SK-N-SH (cell line): ENCODE data around the gene ADAMTS17. TPM values are rescaled to one million over a fixed set of nuclear protein-coding genes. Genes with fewer than 3 reads are reported as not detected.

Experiments used
- CTCF ChIA-PET: fragments of 300-600, 350-600 bp; formaldehyde crosslinking; extraction: SDS; loops from one replicate; lab custom pipeline; 2021; lab: Yijun Ruan, JAX
- POLR2A ChIA-PET: fragments of 350-600 bp; sonication (Branson Sonifier 250); formaldehyde crosslinking; extraction: SDS; loops from one replicate; lab custom pipeline; 2020; ENCODE audit warnings: antibody characterized with exemption, inconsistent platforms; lab: Yijun Ruan, JAX
- DNase-seq: peaks from one replicate; pipeline ENCODE4 v3.0.0; 2012
- H2AFZ ChIP-seq: fragments of 200-600 bp; sonication (generic); 2 replicates; pipeline ENCODE4 v1.8.1; 2016; ENCODE audit warnings: antibody characterized with exemption, mild to moderate bottlenecking, low read depth
- H3F3A ChIP-seq: fragments of 200-600 bp; sonication (generic); replicated peaks from 2 replicates; pipeline ENCODE3; 2016; ENCODE audit warnings: antibody characterized with exemption, mild to moderate bottlenecking; ENCODE audit not compliant: insufficient read depth
- H3K27ac ChIP-seq, 2 experiments: fragments of 200-500 bp in 1 of 2; fragments of 200-600 bp in 1 of 2; sonication (Bioruptor generic) in 1 of 2; sonication (generic), shearing (Covaris generic) in 1 of 2; 2 replicates each; pipeline versions ENCODE4 v1.5.1 to v1.6.1; 2014 to 2016; ENCODE audit warnings: low read depth in 2 of 2, inconsistent platforms in 1 of 2, low read length in 1 of 2, mild to moderate bottlenecking in 1 of 2, mixed read lengths in 1 of 2
- H3K27me3 ChIP-seq: fragments of 200-600 bp; sonication (generic), shearing (Covaris generic); 2 replicates; pipeline ENCODE4 v1.6.1; 2016; ENCODE audit warnings: mixed run types; ENCODE audit not compliant: insufficient read depth
- H3K36me3 ChIP-seq, 2 experiments: fragments of 200-500 bp in 1 of 2; fragments of 200-600 bp in 1 of 2; sonication (Bioruptor generic) in 1 of 2; sonication (generic) in 1 of 2; replicated peaks in 1 of 2; 2 replicates each; pipeline versions ENCODE3 to v1.5.1; 2014 to 2016; ENCODE audit warnings: low read length in 1 of 2, mild to moderate bottlenecking in 1 of 2; ENCODE audit not compliant: insufficient read depth in 2 of 2, control insufficient read depth in 1 of 2
- H3K4me1 ChIP-seq, 2 experiments: fragments of 200-500 bp in 1 of 2; fragments of 200-600 bp in 1 of 2; sonication (Bioruptor generic) in 1 of 2; sonication (generic), shearing (Covaris generic) in 1 of 2; 2 replicates each; pipeline versions ENCODE4 v1.5.1 to v1.6.1; 2014 to 2016; ENCODE audit warnings: low read depth in 1 of 2, low read length in 1 of 2, mixed run types in 1 of 2; ENCODE audit not compliant: insufficient read depth in 2 of 2, control insufficient read depth in 1 of 2
- H3K4me2 ChIP-seq: fragments of 200-600 bp; sonication (generic), shearing (Covaris generic); 2 replicates; pipeline ENCODE4 v1.6.1; 2017; ENCODE audit warnings: mixed run types
- H3K4me3 ChIP-seq, 2 experiments: fragments of 200-500 bp in 1 of 2; fragments of 200-600 bp in 1 of 2; sonication (Bioruptor generic) in 1 of 2; sonication (generic), shearing (Covaris generic) in 1 of 2; 2 replicates each; pipeline versions ENCODE4 v1.5.1 to v1.8.1; 2014 to 2016; ENCODE audit warnings: low read depth in 2 of 2, inconsistent platforms in 1 of 2, low read length in 1 of 2, mild to moderate bottlenecking in 1 of 2, mixed read lengths in 1 of 2, moderate library complexity in 1 of 2
- H3K79me2 ChIP-seq: fragments of 200-600 bp; sonication (generic); 2 replicates; pipeline ENCODE4 v1.8.1; 2017; ENCODE audit warnings: mild to moderate bottlenecking; ENCODE audit not compliant: insufficient read depth
- H3K9ac ChIP-seq: fragments of 200-600 bp; sonication (generic); 2 replicates; pipeline ENCODE4 v1.6.1; 2017; ENCODE audit warnings: mixed run types
- H3K9me2 ChIP-seq: fragments of 200-600 bp; sonication (generic); 2 replicates; pipeline ENCODE4 v1.6.1; 2017; ENCODE audit warnings: mixed run types
- H3K9me3 ChIP-seq: fragments of 200-600 bp; sonication (generic); 2 replicates; pipeline ENCODE4 v1.6.1; 2017; ENCODE audit warnings: mixed run types, mild to moderate bottlenecking, moderate library complexity
- H4K20me1 ChIP-seq: fragments of 200-600 bp; sonication (generic); 2 replicates; pipeline ENCODE4 v1.6.1; 2017; ENCODE audit warnings: mild to moderate bottlenecking, mixed run types; ENCODE audit not compliant: insufficient read depth
- CHD2 ChIP-seq: fragments of 150-350 bp; IDR thresholded peaks from 2 replicates; pipeline ENCODE4 v1.6.1; 2018; ENCODE audit warnings: low read length; ENCODE audit not compliant: partially characterized antibody
- EZH2phosphoT487 ChIP-seq: fragments of 200-600 bp; sonication (generic); IDR thresholded peaks from 2 replicates; pipeline ENCODE4 v1.6.1; 2017; ENCODE audit warnings: low read depth, mixed run types, mild to moderate bottlenecking, antibody characterized with exemption, moderate library complexity, borderline replicate concordance
- FOSL2 ChIP-seq: IDR thresholded peaks from 2 replicates; pipeline ENCODE4 v1.4.0; 2012; ENCODE audit warnings: low read depth, mild to moderate bottlenecking, moderate library complexity, borderline replicate concordance
- FOXM1 ChIP-seq: IDR thresholded peaks from 2 replicates; pipeline ENCODE4 v1.4.0; 2012; ENCODE audit warnings: low read depth, mild to moderate bottlenecking
- JUND ChIP-seq: IDR thresholded peaks from 2 replicates; pipeline ENCODE4 v1.4.0; 2012
- MXI1 ChIP-seq: IDR thresholded peaks from 2 replicates; pipeline ENCODE4 v1.6.1; 2012; ENCODE audit warnings: mild to moderate bottlenecking, low read depth, low read length, improper control_type of control experiment
- NFIC ChIP-seq: IDR thresholded peaks from 2 replicates; pipeline ENCODE4 v1.4.0; 2012; ENCODE audit warnings: borderline replicate concordance
- POLR2AphosphoS5 ChIP-seq: IDR thresholded peaks from 2 replicates; pipeline ENCODE4 v1.6.1; 2012; ENCODE audit warnings: low read depth, low read length
- RFX5 ChIP-seq: IDR thresholded peaks from 2 replicates; pipeline ENCODE4 v1.6.1; 2012; ENCODE audit warnings: mild to moderate bottlenecking, improper control_type of control experiment, low read length
- TAF1 ChIP-seq: IDR thresholded peaks from 2 replicates; pipeline ENCODE4 v1.6.1; 2012; ENCODE audit warnings: low read depth, mild to moderate bottlenecking, low read length, moderate library complexity, borderline replicate concordance
- WGBS: methylation state at CpG from one replicate; pipeline ENCODE4 v1.1.6; 2017; ENCODE audit warnings: low lambda C conversion rate; 5-methylcytosine and 5-hydroxymethylcytosine counted together
- polyA plus RNA-seq, 3 experiments: library from polyadenylated mRNA; depleted of rRNA; stranded (reverse); fragments of >200 nt; gene quantifications; 2 replicates each; pipeline ENCODE4 v1.2.3, GENCODE V29; 2012
- TF ChIP-seq, protein P1 (sequence below): IDR thresholded peaks from 2 replicates; pipeline ENCODE4; 2012
- TF ChIP-seq, protein P2 (sequence below): IDR thresholded peaks from 2 replicates; pipeline ENCODE4 v1.6.1; 2012; ENCODE audit warnings: mild to moderate bottlenecking, low read depth, low read length, moderate library complexity
- TF ChIP-seq, protein P3 (sequence below): IDR thresholded peaks from 2 replicates; pipeline ENCODE4 v1.4.0; 2012; ENCODE audit warnings: low read depth, borderline replicate concordance
- TF ChIP-seq, protein P4 (sequence below): fragments of 150-350 bp; IDR thresholded peaks from 2 replicates; pipeline ENCODE4 v1.6.1; 2016; ENCODE audit warnings: mild to moderate bottlenecking, low read depth, low read length
- TF ChIP-seq, protein P5 (sequence below): IDR thresholded peaks from 2 replicates; pipeline ENCODE4 v1.4.0; 2012; ENCODE audit warnings: low read depth
- TF ChIP-seq, protein P6 (sequence below): IDR thresholded peaks from 2 replicates; pipeline ENCODE4 v1.4.0; 2012; ENCODE audit warnings: low read depth, borderline replicate concordance

ADAMTS17 gene
- polyA plus RNA-seq, 1 of the 3 experiments (the other 2 are of a cell fraction), result not detected

DNA sequence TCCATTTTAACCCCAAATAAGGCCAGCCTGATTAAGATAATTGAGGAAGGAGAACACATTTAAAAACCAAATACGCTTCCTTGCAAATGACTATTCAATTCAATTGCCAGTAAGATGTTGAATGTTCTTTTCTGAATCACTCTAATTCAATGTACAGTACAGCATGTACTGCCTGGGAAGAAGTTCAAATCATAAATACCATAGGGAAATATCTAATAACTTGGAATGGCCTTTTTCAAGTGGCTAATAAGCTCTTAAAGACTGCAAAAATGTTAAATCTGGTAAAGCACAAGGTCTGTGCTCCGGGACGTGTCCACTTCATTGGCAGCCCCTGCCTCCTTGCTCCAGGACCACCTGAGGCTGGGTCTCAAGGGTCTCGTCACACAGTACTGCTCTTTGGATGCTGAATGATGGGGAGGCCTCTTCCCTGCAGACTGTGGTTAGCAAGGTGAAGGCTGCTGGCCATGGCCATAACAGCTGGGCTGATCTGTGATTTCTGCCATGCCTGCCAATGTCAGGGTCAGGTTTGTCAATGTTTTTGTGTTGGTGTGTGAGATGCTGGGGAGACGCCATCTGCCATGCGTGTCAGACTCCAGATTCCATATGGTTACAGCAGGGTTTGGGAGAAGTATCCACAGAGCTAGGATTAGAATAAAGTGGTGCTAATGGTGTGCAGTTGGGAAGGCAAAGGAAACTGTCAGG, 300.5 kb downstream of the ADAMTS17 start (continued):
- TF ChIP-seq, protein P1, sequence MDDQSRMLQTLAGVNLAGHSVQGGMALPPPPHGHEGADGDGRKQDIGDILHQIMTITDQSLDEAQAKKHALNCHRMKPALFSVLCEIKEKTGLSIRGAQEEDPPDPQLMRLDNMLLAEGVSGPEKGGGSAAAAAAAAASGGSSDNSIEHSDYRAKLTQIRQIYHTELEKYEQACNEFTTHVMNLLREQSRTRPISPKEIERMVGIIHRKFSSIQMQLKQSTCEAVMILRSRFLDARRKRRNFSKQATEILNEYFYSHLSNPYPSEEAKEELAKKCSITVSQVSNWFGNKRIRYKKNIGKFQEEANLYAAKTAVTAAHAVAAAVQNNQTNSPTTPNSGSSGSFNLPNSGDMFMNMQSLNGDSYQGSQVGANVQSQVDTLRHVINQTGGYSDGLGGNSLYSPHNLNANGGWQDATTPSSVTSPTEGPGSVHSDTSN, result no peak
- TF ChIP-seq, protein P2, sequence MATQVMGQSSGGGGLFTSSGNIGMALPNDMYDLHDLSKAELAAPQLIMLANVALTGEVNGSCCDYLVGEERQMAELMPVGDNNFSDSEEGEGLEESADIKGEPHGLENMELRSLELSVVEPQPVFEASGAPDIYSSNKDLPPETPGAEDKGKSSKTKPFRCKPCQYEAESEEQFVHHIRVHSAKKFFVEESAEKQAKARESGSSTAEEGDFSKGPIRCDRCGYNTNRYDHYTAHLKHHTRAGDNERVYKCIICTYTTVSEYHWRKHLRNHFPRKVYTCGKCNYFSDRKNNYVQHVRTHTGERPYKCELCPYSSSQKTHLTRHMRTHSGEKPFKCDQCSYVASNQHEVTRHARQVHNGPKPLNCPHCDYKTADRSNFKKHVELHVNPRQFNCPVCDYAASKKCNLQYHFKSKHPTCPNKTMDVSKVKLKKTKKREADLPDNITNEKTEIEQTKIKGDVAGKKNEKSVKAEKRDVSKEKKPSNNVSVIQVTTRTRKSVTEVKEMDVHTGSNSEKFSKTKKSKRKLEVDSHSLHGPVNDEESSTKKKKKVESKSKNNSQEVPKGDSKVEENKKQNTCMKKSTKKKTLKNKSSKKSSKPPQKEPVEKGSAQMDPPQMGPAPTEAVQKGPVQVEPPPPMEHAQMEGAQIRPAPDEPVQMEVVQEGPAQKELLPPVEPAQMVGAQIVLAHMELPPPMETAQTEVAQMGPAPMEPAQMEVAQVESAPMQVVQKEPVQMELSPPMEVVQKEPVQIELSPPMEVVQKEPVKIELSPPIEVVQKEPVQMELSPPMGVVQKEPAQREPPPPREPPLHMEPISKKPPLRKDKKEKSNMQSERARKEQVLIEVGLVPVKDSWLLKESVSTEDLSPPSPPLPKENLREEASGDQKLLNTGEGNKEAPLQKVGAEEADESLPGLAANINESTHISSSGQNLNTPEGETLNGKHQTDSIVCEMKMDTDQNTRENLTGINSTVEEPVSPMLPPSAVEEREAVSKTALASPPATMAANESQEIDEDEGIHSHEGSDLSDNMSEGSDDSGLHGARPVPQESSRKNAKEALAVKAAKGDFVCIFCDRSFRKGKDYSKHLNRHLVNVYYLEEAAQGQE, result no peak
- no peak for TF ChIP-seq JUND
- no peak for TF ChIP-seq RFX5
- TF ChIP-seq, protein P3, sequence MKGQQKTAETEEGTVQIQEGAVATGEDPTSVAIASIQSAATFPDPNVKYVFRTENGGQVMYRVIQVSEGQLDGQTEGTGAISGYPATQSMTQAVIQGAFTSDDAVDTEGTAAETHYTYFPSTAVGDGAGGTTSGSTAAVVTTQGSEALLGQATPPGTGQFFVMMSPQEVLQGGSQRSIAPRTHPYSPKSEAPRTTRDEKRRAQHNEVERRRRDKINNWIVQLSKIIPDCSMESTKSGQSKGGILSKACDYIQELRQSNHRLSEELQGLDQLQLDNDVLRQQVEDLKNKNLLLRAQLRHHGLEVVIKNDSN, result no peak
- TF ChIP-seq, all 33 proteins: peak for 0

DNA sequence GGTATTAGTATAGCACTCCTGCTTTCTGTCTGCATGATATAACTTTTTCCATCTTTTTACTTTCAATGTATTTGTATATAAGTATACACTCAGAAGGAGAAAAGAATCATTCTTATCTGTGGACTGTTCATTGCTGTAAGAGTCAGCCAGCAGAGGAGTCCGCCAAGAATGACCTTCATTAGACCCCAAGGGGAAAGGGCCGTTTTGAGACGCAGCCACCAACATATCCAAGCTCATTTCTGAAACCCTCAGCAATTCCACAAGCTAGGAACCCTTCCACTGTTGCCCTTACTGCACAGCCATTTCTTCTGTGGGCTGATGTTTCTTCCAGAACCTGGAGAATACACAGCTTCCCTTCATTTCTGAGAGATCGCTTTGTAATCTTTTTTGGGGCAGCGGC, 301.8 kb downstream of the ADAMTS17 start:
- H3K79me2 ChIP-seq, result no peaks in the 10 kb centered on the region
- TF ChIP-seq NFIC, result no peak
- TF ChIP-seq FOSL2, result no peak
- TF ChIP-seq CHD2, result no peak
- TF ChIP-seq, protein P4, sequence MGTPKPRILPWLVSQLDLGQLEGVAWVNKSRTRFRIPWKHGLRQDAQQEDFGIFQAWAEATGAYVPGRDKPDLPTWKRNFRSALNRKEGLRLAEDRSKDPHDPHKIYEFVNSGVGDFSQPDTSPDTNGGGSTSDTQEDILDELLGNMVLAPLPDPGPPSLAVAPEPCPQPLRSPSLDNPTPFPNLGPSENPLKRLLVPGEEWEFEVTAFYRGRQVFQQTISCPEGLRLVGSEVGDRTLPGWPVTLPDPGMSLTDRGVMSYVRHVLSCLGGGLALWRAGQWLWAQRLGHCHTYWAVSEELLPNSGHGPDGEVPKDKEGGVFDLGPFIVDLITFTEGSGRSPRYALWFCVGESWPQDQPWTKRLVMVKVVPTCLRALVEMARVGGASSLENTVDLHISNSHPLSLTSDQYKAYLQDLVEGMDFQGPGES, result no peak
- TF ChIP-seq, protein P5, sequence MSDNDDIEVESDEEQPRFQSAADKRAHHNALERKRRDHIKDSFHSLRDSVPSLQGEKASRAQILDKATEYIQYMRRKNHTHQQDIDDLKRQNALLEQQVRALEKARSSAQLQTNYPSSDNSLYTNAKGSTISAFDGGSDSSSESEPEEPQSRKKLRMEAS, result no peak
- TF ChIP-seq EZH2phosphoT487, result no peak
- TF ChIP-seq TAF1, result no peak
- TF ChIP-seq, protein P3, result no peak
- TF ChIP-seq POLR2AphosphoS5, result no peak
- TF ChIP-seq FOXM1, result no peak
- TF ChIP-seq JUND, result no peak
- TF ChIP-seq, protein P6, sequence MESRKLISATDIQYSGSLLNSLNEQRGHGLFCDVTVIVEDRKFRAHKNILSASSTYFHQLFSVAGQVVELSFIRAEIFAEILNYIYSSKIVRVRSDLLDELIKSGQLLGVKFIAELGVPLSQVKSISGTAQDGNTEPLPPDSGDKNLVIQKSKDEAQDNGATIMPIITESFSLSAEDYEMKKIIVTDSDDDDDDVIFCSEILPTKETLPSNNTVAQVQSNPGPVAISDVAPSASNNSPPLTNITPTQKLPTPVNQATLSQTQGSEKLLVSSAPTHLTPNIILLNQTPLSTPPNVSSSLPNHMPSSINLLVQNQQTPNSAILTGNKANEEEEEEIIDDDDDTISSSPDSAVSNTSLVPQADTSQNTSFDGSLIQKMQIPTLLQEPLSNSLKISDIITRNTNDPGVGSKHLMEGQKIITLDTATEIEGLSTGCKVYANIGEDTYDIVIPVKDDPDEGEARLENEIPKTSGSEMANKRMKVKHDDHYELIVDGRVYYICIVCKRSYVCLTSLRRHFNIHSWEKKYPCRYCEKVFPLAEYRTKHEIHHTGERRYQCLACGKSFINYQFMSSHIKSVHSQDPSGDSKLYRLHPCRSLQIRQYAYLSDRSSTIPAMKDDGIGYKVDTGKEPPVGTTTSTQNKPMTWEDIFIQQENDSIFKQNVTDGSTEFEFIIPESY, result no peak
- TF ChIP-seq MXI1, result no peak
- H3K9ac ChIP-seq, result no peak overlapping the region
- 0 out of 2 replicates have a peak, but pooled peaks cover 4% of the 10 kb centered on the region for H3K9me3 ChIP-seq
- H3K27ac ChIP-seq, result no peak overlapping the region
- H3F3A ChIP-seq, result no peaks in the 10 kb centered on the region
- no peaks in the 10 kb centered on the region for H3K4me1 ChIP-seq
- H4K20me1 ChIP-seq, result no peaks in the 10 kb centered on the region
- POLR2A ChIA-PET, result no interaction called here
- no peak overlapping the region for H2AFZ ChIP-seq
- no peak overlapping the region for H3K4me3 ChIP-seq
- CTCF ChIA-PET, result no interaction called here
- H3K4me2 ChIP-seq, result no peak overlapping the region
- H3K27me3 ChIP-seq, result no peaks in the 10 kb centered on the region
- WGBS, result 36% methylated on average over 5 of the region's 5 CpGs
- DNase-seq, result no peak
- no peaks in the 10 kb centered on the region for H3K9me2 ChIP-seq
- H3K36me3 ChIP-seq, result no peaks in the 10 kb centered on the region
